Epithelial cell of esophagus (primary cell): Measurements from ENCODE around the gene BANF2.
A peak's percentile ranks its signal among the peaks of the same experiment; 100 is the strongest.

Source experiments
- DNase-seq: peaks from one replicate; pipeline ENCODE4 v3.0.0; 2010; ENCODE audit warnings: low read depth
- H3K4me3 ChIP-seq: 2 replicates; pipeline ENCODE4 v1.5.1; 2011; ENCODE audit warnings: mild to moderate bottlenecking, low read length, control low read depth
- TF ChIP-seq, protein P1 (sequence below): IDR thresholded peaks from 2 replicates; pipeline ENCODE4 v1.5.1; 2011; ENCODE audit warnings: low read depth, mild to moderate bottlenecking, low read length, control low read depth, inconsistent platforms; ENCODE audit not compliant: insufficient read depth; ENCODE audit errors: missing control alignments

Gene BANF2

DNA sequence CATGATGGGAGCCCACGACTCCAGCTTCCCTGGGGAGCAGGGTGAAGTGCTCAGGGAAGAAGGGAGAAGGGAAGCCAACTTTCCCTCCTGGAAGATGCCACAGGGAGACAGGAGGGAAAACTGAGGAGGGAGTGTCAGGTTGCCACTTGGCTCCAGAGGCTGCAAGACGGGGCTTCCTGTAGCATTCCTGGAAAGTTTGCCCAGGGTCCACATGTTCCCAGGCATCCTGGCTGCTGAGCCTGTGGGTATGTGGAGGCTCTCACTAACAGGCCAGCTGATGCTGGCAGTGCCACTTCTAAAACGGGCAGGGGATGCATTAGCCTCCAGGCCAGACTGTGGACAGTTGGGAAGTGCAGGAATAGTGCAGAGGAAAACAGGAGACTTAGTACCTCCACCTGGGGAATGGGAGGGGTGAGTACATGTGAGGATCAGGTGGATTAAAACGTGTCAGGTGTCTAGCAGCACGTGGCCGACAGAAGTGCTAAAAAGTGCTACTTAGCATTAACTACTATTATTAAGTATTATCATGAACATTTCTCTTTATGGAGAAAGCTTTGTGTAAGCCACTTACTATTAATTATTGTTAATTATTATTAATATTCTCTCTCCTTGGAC lies 33.2 kb downstream of the BANF2 start:
- TF ChIP-seq, protein P1, sequence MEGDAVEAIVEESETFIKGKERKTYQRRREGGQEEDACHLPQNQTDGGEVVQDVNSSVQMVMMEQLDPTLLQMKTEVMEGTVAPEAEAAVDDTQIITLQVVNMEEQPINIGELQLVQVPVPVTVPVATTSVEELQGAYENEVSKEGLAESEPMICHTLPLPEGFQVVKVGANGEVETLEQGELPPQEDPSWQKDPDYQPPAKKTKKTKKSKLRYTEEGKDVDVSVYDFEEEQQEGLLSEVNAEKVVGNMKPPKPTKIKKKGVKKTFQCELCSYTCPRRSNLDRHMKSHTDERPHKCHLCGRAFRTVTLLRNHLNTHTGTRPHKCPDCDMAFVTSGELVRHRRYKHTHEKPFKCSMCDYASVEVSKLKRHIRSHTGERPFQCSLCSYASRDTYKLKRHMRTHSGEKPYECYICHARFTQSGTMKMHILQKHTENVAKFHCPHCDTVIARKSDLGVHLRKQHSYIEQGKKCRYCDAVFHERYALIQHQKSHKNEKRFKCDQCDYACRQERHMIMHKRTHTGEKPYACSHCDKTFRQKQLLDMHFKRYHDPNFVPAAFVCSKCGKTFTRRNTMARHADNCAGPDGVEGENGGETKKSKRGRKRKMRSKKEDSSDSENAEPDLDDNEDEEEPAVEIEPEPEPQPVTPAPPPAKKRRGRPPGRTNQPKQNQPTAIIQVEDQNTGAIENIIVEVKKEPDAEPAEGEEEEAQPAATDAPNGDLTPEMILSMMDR, result no peak
- DNase-seq, result no peak
- H3K4me3 ChIP-seq, result no peak overlapping the region

DNA sequence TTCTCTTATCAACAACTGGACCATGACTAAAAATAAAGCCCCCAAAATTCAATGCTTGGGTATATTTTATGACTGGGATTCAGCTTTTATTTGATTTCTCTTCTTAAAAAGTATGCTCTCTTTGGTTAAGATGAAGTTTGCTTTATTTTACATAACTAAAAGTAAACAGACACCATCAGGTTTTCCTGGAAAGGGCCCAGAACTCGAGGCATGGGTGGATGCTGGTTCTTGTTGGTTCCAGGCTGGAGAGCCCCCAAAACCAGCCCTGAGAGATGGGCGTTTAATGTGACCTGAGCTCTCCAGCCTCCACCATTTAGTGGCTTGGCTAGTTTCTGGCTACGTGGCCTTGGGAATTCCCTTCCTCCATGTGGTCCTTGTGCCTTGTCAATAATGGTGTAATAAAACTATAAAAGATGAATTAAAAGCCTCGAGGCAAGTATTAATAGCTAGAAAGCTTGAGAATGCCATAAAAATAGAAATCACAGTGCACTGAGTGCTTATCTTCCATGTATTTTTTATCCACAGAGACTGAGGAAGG lies 34.1 kb downstream of the BANF2 start:
- DNase-seq, result no peak
- TF ChIP-seq, protein P1, result no peak
- H3K4me3 ChIP-seq, result no peak overlapping the region

DNA sequence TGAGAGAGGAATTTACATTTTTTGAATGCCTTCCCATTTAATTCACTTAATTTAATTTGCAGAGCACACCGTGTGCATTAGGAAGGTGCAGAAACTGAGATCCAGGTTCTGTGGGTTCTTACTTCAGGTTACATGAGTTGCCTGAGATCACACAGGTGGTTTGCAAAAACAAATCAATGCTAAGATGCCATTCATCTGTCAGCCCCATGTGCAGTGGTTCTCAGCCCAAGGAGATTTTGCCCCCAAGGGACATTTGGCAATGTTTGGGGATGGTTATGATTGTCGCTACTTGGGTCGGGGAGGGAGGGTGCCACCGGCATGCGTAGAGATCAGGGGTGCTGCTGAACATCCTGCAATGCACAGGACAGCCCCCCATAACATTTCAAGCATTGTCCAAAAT lies 34.6 kb downstream of the BANF2 start:
- no peak overlapping the region for H3K4me3 ChIP-seq
- DNase-seq, result no peak
- TF ChIP-seq, protein P1, result no peak

DNA sequence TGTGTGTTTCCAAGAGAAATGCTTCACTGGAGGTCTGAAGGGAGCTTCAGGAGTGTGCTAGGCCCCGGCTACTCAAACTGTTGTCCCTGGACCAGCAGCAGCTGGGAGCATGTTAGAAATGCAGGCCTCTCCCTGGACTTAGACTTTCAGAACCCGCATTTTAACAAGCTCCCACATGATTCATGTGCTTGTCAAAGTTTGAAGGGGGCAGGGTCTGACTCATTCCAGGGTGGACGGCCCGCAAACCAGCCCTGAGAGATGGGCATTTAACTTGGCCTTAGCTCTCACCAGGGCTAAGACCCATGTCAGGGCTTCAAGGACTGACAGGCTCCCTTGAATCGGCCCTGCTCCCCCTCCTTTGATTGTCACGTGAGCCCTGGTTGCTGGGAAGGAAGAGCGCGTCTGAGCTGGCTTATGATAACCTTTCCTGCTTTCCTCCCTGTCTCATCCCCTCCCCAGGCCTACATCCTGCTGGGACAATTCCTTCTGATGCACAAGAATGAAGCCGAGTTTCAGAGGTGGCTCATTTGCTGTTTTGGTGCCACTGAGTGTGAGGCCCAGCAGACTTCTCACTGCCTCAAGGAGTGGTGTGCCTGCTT lies 35.5 kb downstream of the BANF2 start:
- peak; percentile 35 for DNase-seq
- H3K4me3 ChIP-seq, result no peak overlapping the region
- TF ChIP-seq, protein P1, result no peak

DNA sequence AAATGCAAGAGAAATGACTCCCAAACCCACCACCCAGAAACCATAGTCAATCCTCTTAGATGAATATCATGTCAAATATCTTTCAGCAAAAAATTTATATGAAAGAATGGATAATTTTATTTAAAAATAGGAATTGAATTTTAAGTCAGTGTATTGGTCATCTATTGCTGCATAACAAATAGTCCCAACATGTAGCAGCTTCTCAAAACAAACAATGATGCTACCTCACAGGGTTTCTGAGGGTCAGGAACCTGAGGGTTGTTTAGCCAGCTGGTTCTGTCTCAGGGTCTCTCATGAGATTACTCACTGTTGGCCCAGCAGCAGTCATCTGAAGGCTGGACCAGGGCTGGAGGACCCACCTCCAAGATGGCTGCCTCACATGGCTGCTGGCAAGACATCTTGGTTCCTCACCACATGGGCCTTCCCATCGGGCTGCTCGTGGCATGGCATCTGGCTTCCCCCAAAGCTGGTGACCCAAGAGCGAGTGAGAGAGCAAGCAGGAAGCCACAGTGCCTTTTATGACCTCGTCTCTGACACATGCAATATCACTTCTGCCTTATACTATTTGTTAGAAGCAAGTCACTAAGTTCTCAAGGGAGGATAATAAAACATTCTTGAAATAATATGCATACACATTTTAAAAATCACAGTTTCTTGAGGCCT lies 36.3 kb downstream of the BANF2 start:
- no peak for DNase-seq
- TF ChIP-seq, protein P1, result no peak
- H3K4me3 ChIP-seq, result no peak overlapping the region

DNA sequence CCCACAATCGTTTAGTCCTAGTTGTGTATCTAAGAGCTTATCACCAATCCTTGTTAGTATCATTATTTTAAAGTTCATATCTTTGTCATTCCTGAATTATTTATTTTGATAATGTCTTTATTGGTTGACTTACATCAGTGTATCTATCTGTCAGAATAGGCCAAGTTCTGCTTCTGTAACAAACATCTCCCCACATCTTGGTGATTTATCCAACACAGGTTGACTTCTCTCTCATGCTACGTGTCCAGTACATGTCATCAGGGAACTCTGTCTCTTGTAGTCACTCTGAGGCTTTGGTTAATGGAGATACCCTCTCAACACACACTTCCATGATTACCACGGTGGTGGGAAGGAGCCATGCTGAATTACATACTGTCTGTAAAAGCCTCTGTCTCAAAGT lies 38.4 kb downstream of the BANF2 start:
- TF ChIP-seq, protein P1, result no peak
- no peak overlapping the region for H3K4me3 ChIP-seq
- no peak for DNase-seq
